ENCODE measurements around the gene TUBGCP2. TPM values are rescaled to one million over a fixed set of nuclear protein-coding genes. Genes with fewer than 3 reads are reported as not detected.

The TUBGCP2 gene
- total and polyA plus RNA-seq, 2 of the 13 experiments (the other 11 are each of a cell fraction or from before 2014, with no cell fraction given) = 21.3 to 34.5 TPM

- TF ChIP-seq NFE2L1 (CRISPR knock-in tag; IDR thresholded peaks at IDR 0.05; ENCODE audit: borderline replicate concordance) = no peak
- TF ChIP-seq KLF6 (CRISPR knock-in tag; IDR thresholded peaks at IDR 0.05) = no peak
- no peak for TF ChIP-seq GTF2F1 (IDR thresholded peaks at IDR 0.05; ENCODE audit: low read length)
- 0 out of 2 replicates have a peak, but pooled peaks have one; percentile 21 for TF ChIP-seq ZFP91 (CRISPR knock-in tag; IDR thresholded peaks at IDR 0.05; ENCODE audit: borderline replicate concordance)
- no peak for TF ChIP-seq SATB2 (CRISPR knock-in tag; IDR thresholded peaks at IDR 0.05)
- TF ChIP-seq ARNT2 (CRISPR knock-in tag; IDR thresholded peaks at IDR 0.05; ENCODE audit: low read depth) = no peak
- no peak for TF ChIP-seq ZNF230 (CRISPR knock-in tag; IDR thresholded peaks at IDR 0.05)
- no peak for TF ChIP-seq ZNF383 (CRISPR knock-in tag; IDR thresholded peaks at IDR 0.05; ENCODE audit: borderline replicate concordance)
- TF ChIP-seq SSRP1 (CRISPR knock-in tag; IDR thresholded peaks at IDR 0.05) = no peak
- no peak for TF ChIP-seq ZZZ3 (CRISPR knock-in tag; IDR thresholded peaks at IDR 0.05; ENCODE audit: borderline replicate concordance)
- peak; percentile 32; the same call in 1 of the 2 replicates for TF ChIP-seq ARID5B (CRISPR knock-in tag; IDR thresholded peaks at IDR 0.05)
- TF ChIP-seq NFE2L2 (IDR thresholded peaks at IDR 0.05; ENCODE audit: low read length) = no peak
- TF ChIP-seq ETS1 (CRISPR knock-in tag; IDR thresholded peaks at IDR 0.05) = no peak
- no peak for TF ChIP-seq PBX3 (CRISPR knock-in tag; IDR thresholded peaks at IDR 0.05; ENCODE audit: borderline replicate concordance)
- no peak for TF ChIP-seq ZNF276 (CRISPR knock-in tag; IDR thresholded peaks at IDR 0.05; ENCODE audit: low read depth)
- no peak for TF ChIP-seq PRDM15 (CRISPR knock-in tag; IDR thresholded peaks at IDR 0.05)
Observed at GRCh38 chr10:133277993-133278576, 30.6 kb downstream of the TUBGCP2 start (continued).
